K562 (cell line): Measurements from ENCODE around the gene TRIM2. TPM values are rescaled to one million over a fixed set of nuclear protein-coding genes. Genes with fewer than 3 reads are reported as not detected.
A peak's percentile ranks its signal among the peaks of the same experiment; 100 is the strongest.

Source experiments
- ARID1B ChIP-seq: fragments of 450-650 bp; IDR thresholded peaks from 2 replicates; pipeline ENCODE4 v1.6.1; 2016; ENCODE audit warnings: antibody characterized with exemption, mild to moderate bottlenecking, inconsistent platforms
- BHLHE40 ChIP-seq: IDR thresholded peaks from 2 replicates; pipeline ENCODE4 v1.6.1; 2011; ENCODE audit warnings: low read length, improper control_type of control experiment
- CREBBP ChIP-seq: IDR thresholded peaks from one replicate; pipeline ENCODE4 v1.6.1; 2012; ENCODE audit warnings: low read depth, mild to moderate bottlenecking, control low read depth, inconsistent platforms, low read length
- EP300 ChIP-seq: IDR thresholded peaks from 2 replicates; pipeline ENCODE4 v1.6.1; 2012; ENCODE audit warnings: low read length, improper control_type of control experiment
- HMBOX1 ChIP-seq: sonication (generic); IDR thresholded peaks from 2 replicates; pipeline ENCODE4 v1.6.1; 2016
- MAZ ChIP-seq, 2 experiments: fragments of 450-650 bp in 1 of 2; sonication (generic) in 1 of 2; formaldehyde crosslinking; IDR thresholded peaks in 1 of 2; conservative IDR thresholded peaks in 1 of 2; 2 replicates each; pipeline versions ENCODE4 v1.4.0 to v1.5.0; 2020; ENCODE audit warnings: mild to moderate bottlenecking in 1 of 2, missing genetic modification reagents in 1 of 2
- MTF1 ChIP-seq: fragments of 250-450 bp; sonication (Bioruptor Pico); IDR thresholded peaks from 2 replicates; pipeline ENCODE4 v1.9.0; 2021; ENCODE audit warnings: moderate library complexity, mild to moderate bottlenecking, inconsistent platforms, borderline replicate concordance
- MYC ChIP-seq, 2 experiments: fragments of 250-450 bp in 1 of 2; sonication (Bioruptor Pico) in 1 of 2; IDR thresholded peaks; 2 replicates each; pipeline versions ENCODE4 v1.5.1 to v1.6.1; 2012 to 2021; ENCODE audit warnings: low read depth in 2 of 2, borderline replicate concordance in 1 of 2, improper control_type of control experiment in 1 of 2, low read length in 1 of 2, mild to moderate bottlenecking in 1 of 2, moderate library complexity in 1 of 2
- PTBP1 ChIP-seq: fragments of 200-400 bp; formaldehyde crosslinking; IDR thresholded peaks from 2 replicates; pipeline ENCODE4 v1.6.1; 2017; ENCODE audit warnings: low read depth, low read length
- PYGO2 ChIP-seq: fragments of 450-650 bp; IDR thresholded peaks from 2 replicates; pipeline ENCODE4 v1.6.1; 2016; ENCODE audit warnings: mild to moderate bottlenecking, missing genetic modification characterization, moderate library complexity, missing compliant biosample characterization
- REST ChIP-seq, 2 experiments: fragments of 450-650 bp; formaldehyde crosslinking in 1 of 2; IDR thresholded peaks; 2 replicates each; pipeline versions ENCODE4 v1.4.0 to v1.6.1; 2014 to 2020; ENCODE audit warnings: mild to moderate bottlenecking in 2 of 2, borderline replicate concordance in 1 of 2, low read depth in 1 of 2
- STAT5B ChIP-seq: fragments of 250-450 bp; sonication (Bioruptor Pico); IDR thresholded peaks from 2 replicates; pipeline ENCODE4 v1.8.0; 2021; ENCODE audit warnings: mild to moderate bottlenecking, inconsistent platforms
- TARDBP ChIP-seq: fragments of 450-650 bp; IDR thresholded peaks from 2 replicates; pipeline ENCODE4 v1.6.1; 2016
- ZC3H4 ChIP-seq: sonication (generic); formaldehyde crosslinking; IDR thresholded peaks from 2 replicates; pipeline ENCODE4 v1.9.0; 2021; ENCODE audit warnings: missing genetic modification reagents, borderline replicate concordance
- ZNF311 ChIP-seq: fragments of 250-450 bp; sonication (Bioruptor Pico); IDR thresholded peaks from 2 replicates; pipeline ENCODE4 v1.4.0; 2020; ENCODE audit warnings: mild to moderate bottlenecking, moderate library complexity
- ZNF436 ChIP-seq: fragments of 250-450, 450-650 bp; sonication (Bioruptor Pico); formaldehyde crosslinking; IDR thresholded peaks from 2 replicates; pipeline ENCODE4 v1.7.0; 2020; ENCODE audit warnings: mild to moderate bottlenecking
- polyA plus RNA-seq, 8 experiments: library from polyadenylated mRNA; depleted of rRNA in 4 of 8; stranded (reverse) in 5 of 8; unstranded in 3 of 8; fragments of >200 nt; fragmentation: Nextera tagmentation in 2 of 8; fragmentation: Illumina TruSeq in 1 of 8; extraction: Ambion mirVana in 2 of 8; extraction: Trizol in 1 of 8; gene quantifications; 2 replicates each; pipeline versions ENCODE4 v1.2.1 to v1.2.3, GENCODE V29; 2011 to 2014; ENCODE audit warnings: inconsistent platforms in 1 of 8, missing spikeins in 1 of 8
- total RNA-seq, 7 experiments: library from RNA; depleted of rRNA in 6 of 7; stranded (reverse); fragments of >200 nt in 6 of 7; fragmentation: Illumina TruSeq in 2 of 7; extraction: Trizol in 2 of 7; gene quantifications; 2 replicates each; pipeline versions ENCODE4 v1.2.1 to v1.2.3, GENCODE V29; 2011 to 2021; ENCODE audit warnings: low replicate concordance in 1 of 7
- TF ChIP-seq, protein P1 (sequence below), 3 experiments: fragments of 200-800 bp in 1 of 3; sonication (Bioruptor generic) in 1 of 3; sonication (generic) in 1 of 3; formaldehyde crosslinking in 1 of 3; IDR thresholded peaks; 2 replicates each; pipeline versions ENCODE4 v1.6.1 to v1.8.0; 2016 to 2022; ENCODE audit warnings: mild to moderate bottlenecking in 2 of 3, missing compliant biosample characterization in 2 of 3, missing genetic modification characterization in 2 of 3, missing genetic modification reagents in 1 of 3

TRIM2 gene
- total and polyA plus RNA-seq, 9 of the 15 experiments (the other 6 are each of a cell fraction or from before 2014, with no cell fraction given): 0.01 to 0.41 (median 0.13) TPM; not detected in 1

DNA sequence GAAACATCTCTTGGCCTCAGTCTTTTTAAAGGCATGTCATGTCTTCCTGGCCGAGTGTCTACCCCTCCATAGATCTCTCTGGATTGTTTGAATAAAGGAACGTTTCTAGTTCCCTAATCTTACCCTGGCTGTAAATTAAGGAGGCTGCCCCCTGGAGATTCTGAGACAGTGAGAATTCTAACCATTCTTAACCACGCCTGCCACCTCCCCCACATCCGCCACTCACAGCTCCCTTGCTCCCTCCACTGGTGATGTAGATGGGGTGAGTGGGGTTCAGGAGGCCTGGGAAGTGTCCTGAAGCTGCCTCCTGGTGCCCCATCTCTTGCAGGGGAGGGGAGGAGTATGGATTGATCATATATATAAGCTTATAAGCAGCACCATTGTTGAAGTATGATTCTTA lies 48.0 kb upstream of the TRIM2 start (continued):
- TF ChIP-seq, protein P1, sequence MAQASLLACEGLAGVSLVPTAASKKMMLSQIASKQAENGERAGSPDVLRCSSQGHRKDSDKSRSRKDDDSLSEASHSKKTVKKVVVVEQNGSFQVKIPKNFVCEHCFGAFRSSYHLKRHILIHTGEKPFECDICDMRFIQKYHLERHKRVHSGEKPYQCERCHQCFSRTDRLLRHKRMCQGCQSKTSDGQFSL (CRISPR knock-in tag; IDR thresholded peaks at IDR 0.05): no peak
- TF ChIP-seq, protein P1 (tag; IDR thresholded peaks at IDR 0.05): 0 out of 4 replicates have a peak, but pooled peaks of 1 of the 2 experiments have one; percentile 26
- TF ChIP-seq MYC (IDR thresholded peaks at IDR 0.05; ENCODE audit: low read depth, low read length) (peak; percentile 49; the same call in 1 of the 2 replicates), MYC (CRISPR knock-in tag; IDR thresholded peaks at IDR 0.05; ENCODE audit: borderline replicate concordance, low read depth) (no peak), CREBBP (no peak), ZNF311 (CRISPR knock-in tag) (no peak), MAZ (CRISPR knock-in tag; conservative IDR thresholded peaks at IDR 0.05 in 1 of 2, IDR thresholded peaks at IDR 0.05 in 1 of 2) (peak in 1 of 2 experiments; percentile 52; a peak in 1 of 4 replicates), BHLHE40 (peak; percentile 35; the same call in 1 of the 2 replicates), PYGO2 (no peak), STAT5B (CRISPR knock-in tag) (no peak), REST (IDR thresholded peaks at IDR 0.05; ENCODE audit: borderline replicate concordance) (peak; percentile 63; the same call in 1 of the 2 replicates), REST (CRISPR knock-in tag; IDR thresholded peaks at IDR 0.05; ENCODE audit: low read depth) (no peak), HMBOX1 (peak; percentile 84), ZNF436 (CRISPR knock-in tag) (no peak), ARID1B (peak; percentile 21; the same call in 1 of the 2 replicates), MTF1 (no peak), TARDBP (no peak), EP300 (0 out of 2 replicates have a peak, but pooled peaks have one; percentile 22), PTBP1 (no peak), ZC3H4 (CRISPR knock-in tag) (no peak)
